Left hindlimb (tissue), 1 donor: Measurements from ENCODE around the gene TCIRG1.
"Not testable (repeated sequence)": the region's sequence is repeated elsewhere in the genome, so short reads cannot be mapped to it uniquely, and the experiment has no call there.

Experiments
- DNase-seq: peaks from one replicate; pipeline ENCODE4 v3.0.0-alpha.2; 2018

The TCIRG1 gene

DNA sequence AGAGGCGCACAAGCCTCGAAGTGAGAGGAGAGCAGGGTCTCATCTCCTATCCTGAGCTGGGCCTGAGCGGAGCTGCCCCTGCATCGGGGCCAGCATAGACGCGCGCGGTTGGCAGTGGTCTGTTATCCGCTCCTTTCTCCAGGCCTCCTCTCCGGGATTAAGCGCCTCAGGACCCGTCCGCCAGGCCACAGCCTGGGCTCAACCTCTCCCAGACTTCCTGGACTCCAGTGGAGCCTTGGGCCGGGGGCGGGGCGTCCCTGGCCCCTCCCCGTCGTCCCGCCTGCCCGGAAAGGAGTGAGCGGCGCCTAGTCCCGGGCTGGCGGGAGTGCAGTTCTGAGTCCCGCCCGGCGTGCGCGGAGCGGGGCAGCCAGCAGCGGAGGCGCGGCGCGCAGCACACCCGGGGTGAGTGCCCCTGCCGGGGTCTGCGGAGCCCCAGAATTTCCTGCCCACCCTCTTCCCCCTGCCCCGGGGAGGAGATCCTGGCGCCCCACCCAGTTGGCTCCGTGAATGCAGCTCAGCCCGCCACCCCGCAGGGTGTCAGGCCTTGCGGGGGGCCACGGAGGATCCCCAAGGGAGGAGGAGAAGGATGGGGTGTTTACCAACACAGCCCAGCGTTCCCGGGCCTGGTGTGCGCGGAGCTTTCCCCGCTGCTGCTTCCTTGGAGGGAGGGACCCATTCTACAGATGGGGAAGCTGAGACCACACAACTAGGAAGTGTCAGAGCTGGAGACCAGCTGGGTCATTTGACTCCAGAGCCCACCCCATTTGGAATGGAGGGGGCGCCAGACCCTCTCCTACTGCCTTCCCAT, at the start of gene TCIRG1:
TSS of gene TCIRG1 (plus strand) at position 308 of the 808 bp plus-strand sequence. CDS start 2,247 bp downstream, outside the sequence.
- DNase-seq = peak; percentile 86

- not testable (repeated sequence) for DNase-seq
These were observed 48.1 kb upstream of the TCIRG1 start for GRCh38 chr11:67990546-67991346.

DNA sequence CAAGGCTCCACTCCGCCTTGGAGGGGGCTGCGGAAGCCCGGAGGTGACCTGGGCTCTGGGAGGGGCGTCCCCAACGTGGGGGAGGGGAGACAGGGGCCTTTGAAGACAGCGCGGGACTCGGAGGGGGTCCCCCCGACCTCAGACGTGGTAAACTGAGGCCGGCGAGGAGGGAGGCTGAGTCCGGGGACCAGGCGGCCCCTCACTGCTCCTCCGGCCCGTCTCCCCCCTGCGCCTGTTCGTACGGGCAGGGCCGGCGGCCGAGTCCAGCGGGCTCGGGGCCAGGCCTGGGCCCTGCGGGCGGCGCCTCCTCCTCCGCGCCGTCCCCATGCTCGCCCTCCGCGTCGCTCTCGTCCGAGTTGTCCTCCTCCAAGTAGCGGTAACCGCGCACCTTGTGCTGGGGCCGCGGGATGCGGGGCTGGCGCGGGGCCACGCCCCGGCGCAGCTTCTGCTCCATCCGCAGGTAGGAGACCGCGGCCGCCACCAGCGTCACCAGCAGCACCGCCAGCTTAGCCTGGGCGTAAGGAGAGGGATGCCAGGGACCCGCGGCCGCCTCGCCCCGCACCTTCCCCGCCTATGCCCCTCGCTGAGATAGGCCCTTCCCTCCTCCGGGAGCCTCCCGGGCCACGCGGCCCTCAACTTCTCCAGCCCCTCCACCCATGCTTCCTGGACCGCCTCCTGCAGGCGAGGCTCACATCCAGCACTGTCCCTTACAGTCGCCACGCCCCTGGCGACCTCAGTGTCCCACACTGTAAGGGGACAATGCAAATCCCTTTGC, 47.3 kb upstream of the TCIRG1 start:
- DNase-seq = not testable (repeated sequence)

- DNase-seq = not testable (repeated sequence)
These were observed 45.0 kb upstream of the TCIRG1 start for GRCh38 chr11:67993821-67994220.

DNA sequence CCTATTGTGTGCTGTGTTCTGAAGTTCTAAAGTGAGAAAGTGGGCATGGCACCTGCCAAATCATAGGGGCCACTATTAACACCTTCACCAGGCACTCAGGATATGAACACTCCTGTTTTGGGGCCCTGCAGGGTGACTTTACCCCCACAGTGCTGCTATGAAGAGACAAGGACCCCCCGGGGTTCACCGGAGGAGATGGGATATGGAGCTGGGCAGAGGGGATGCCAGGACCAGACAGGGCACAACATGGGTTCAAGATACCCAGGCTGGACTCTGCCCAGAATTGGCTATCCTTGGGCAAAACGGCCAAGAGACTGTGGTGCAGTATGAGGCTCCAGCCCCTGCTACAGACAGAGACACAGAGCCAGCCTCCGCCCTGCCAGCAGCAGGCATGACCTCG, 44.4 kb upstream of the TCIRG1 start:
- not testable (repeated sequence) for DNase-seq

DNA sequence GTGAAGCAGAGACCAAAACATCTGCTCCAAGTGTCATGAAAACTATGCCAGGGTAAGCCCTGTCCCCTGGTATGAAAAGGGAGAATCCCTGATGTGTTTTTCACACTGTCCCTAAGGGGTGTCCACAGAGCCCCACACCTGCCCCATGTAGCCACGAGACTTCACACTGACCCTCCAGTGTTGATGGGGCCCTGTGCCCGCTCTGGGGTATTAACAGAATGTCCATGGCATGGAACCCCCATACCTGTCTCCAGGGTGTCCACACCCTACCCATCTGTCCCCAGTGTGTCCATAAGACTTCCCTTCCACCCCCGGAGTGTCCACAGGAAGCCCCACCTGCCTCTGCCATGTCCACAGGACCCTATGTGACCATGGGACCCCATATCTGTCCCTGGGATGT, 43.7 kb upstream of the TCIRG1 start:
- DNase-seq = not testable (repeated sequence)

GRCh38 chr11:67995579-67995978, 43.2 kb upstream of the TCIRG1 start:
- DNase-seq = not testable (repeated sequence)

GRCh38 chr11:67996051-67996450, 42.8 kb upstream of the TCIRG1 start:
- DNase-seq = no peak

DNA sequence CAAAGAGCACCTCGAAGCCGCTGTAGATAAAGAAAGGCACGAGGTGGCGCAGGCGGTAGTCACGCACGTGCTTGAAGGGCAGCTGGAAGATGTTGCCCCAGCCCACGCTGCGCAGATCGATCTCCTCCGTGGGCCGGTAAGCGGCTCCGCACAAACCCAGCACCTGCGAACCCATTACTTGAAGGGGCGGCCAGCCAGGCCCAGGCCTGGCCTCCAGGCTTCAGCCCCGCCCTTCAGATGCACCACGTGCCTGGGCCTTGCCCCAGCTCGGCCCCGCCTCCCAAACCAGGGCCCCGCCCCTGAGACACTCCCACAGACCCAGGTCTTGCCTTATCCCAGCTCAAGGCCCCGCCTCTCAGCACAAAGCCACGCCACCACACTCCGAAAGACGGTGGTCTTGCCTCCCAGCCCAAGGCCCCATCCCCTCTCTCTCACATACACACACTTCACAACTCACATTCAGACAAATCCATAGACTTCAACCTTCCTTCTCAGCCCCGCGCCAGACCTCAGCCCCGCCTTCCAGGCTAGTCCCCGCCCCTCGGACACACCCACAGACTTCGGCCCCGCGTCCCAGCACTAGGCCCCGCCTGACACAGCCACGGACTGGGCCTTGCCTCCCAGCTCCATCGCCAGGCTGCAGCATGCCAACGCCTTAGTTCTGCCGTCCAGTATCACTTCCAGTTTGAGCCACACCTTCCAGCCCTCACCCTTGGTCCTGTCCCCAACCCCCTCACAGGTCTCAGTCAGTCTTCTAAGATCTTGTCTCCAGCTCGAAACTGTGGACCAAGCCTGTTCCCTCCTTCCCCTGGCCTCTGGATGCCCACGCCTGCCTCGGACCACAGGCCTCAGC, 42.0 kb upstream of the TCIRG1 start:
- peak; percentile 78 for DNase-seq

DNA sequence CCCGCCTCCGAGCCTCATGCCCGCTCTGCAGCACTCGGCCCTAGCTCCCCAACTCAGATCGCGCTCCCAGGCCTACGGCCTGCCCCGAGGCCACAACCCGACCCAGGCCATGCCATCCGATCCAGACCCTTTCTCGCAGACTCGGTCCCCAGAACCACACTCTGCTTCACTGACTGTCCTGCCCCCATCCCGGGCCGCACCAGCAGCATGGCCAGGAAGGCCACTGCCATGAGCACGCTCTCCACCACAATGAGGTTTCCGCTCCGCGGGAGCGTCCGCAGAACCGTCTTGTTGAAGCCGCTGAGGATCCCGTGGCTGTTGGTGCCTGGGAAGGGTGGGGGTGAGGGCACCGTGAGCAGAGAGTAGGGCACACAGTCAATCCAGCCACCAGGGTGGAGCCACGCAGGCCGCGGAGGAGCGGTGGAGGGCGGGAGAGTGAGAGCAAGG, 41.3 kb upstream of the TCIRG1 start:
- peak; percentile 31 for DNase-seq

- DNase-seq = no peak
These were observed 40.4 kb upstream of the TCIRG1 start for GRCh38 chr11:67998150-67999045.

GRCh38 chr11:67999201-67999629, 39.6 kb upstream of the TCIRG1 start:
- no peak for DNase-seq

DNA sequence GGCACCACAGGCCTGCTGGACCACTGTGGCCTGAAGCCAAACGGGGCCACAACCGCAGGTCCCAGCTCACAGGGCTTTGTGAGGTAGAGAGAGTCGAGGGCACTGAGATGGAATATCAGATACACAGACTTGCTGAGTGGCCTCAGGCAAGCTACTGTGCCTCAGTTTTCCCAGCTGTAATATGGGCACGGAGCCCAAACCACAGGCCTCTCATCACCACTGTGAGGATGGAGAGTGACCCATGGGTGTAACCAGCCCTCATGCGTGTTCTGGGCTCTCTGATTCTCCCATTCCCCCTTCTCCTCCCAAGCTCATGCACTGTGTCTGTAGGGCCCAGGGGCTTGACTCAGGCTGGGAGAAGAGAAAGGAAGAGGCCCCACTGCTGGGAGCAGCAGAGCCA, 39.1 kb upstream of the TCIRG1 start:
- DNase-seq = peak; percentile 25

GRCh38 chr11:68002575-68002937, 36.3 kb upstream of the TCIRG1 start:
- DNase-seq = peak; percentile 37

DNA sequence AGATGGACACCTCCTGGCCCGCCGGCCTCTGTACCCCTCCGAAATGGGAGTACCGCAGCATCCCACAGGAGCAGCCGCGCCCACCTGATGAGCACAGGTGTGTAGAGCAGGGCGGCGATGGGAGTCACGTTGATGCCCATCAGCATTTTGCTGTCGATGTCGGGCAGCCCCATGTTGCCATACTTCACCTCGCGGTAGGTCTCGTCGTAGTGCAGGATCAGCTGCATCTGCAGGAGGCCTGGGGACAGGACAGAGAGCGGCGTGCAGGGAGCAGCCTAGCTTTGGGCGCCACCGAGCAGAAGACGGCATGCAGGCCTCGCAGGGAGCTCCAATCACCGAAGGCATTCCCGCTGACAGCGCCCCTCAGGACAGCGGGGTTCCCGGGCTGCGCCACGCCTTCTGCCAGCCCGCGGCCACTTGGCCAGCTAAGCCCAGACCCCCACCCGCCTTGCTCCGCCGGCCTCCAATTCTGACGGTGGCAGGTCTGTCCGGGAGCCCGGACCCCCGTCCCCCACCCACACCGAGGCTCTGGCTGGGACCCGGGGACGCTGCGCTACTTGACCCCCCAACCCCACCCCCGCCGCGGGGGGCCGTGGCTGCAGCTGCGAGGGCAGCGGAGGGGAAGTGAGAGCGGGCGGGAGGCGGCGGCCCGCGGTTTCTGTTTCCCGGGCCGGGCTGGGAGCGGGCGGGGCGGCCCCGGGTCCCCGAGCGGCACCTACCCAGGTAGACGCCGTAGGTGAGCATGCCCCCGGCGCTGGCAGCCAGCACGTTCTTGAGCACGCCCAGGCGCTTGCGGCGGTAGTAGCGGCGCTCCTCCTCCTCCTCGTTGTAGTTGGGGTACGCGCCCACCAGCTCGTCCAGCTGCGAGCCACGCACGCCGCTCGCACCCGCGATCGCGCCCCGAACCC, 35.6 kb upstream of the TCIRG1 start:
- peak; percentile 41 for DNase-seq

DNA sequence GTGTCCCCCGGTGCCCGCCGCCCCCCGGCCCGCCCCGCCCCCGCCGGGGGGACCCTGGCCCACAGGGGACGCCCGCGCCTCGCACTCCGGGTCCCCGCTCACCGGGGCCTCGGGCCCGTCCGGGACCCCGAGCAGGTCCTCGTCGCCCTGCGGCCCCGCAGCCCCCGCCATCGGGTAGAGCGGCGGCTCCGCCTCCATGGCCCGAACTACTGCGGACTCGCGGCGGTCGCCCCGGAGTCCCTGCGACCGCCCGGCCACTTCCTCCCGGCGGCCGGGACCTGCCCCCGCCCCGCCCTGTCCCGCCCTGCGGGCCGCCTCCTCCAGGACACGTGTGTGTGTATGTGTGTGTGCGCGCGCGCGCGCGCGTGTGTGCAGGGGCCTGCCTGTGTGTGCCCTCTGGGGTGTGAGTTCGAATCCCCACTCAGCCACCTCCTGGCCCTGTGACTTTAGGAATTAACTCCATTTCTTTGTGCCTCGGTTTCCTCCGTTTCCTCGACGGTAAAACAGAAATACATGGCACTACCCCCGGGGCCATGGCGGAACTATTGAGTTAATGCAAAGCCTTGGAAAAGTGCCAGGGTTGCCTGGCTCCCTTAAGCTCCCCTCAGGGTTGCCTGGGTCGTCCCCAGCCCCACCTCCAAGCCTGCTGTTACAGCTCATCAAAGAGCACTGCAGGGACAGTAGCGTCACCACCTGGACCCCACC, 34.8 kb upstream of the TCIRG1 start, which contains the start of gene UNC93B1:
TSS of gene UNC93B1 (minus strand) at position 252 of the 705 bp plus-strand sequence. CDS start at position 198, 54 bp downstream.
- peak; percentile 84 for DNase-seq

DNA sequence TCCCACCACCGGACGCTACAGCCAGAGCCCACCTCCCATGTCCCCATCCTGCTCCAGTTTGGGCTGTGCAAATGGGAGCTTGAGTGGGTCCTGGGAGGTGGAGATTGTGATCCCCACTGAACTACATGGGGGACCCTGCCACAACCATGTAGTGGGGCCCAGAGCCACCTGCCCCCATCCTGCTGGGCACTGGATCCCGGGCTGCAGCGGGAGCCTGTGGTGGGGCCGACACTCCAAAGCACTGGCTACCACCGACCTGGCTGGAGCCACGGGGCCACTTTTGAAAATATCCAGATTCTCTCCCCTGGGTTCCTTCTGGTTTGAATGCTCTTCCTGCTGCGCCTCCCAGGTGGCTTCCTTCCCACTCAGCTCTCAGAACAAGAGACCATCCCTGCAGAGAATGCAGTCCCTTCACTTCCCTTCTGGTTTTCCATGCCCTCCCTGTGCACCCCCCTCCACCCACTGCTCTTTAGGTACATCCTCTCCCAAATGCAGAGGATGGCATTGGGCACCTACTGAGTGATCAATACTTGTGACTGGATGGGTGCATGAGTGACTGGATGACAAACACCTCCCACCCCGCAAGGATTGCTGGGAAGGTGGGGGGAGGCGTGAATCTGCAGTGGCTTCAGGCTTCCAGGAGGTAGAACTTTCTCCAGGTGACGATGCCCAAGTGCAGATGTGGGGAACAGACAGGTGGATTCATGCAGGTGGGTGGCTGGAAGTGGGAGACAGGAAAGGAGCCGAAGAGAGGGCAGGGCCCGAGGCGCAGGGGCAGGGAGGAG, 34.1 kb upstream of the TCIRG1 start:
- peak; percentile 29 for DNase-seq

- peak; percentile 24 for DNase-seq
These were observed 32.1 kb upstream of the TCIRG1 start for GRCh38 chr11:68006606-68007166.
